ENCODE measurements around the gene NEK7.

DNA sequence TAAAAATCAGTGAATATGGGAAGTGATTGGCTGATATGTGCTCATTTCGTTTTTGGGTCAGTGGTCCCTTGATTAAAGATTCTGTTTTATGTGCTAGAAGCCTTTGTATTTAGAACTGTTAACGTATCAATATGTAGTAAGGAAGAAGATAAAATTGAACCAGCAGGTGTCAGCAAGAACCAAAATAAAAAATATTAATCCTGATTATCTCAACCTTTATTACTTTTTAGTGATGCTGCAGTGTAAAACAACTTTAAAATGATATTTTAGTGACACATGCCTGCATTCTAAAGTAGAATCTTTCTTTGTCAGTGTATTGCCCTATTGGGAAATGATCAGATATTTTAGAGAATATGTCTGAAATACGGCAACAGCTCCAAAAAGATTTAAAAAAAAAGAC, 49.5 kb downstream of the NEK7 start:
- TF ChIP-seq, protein P1, sequence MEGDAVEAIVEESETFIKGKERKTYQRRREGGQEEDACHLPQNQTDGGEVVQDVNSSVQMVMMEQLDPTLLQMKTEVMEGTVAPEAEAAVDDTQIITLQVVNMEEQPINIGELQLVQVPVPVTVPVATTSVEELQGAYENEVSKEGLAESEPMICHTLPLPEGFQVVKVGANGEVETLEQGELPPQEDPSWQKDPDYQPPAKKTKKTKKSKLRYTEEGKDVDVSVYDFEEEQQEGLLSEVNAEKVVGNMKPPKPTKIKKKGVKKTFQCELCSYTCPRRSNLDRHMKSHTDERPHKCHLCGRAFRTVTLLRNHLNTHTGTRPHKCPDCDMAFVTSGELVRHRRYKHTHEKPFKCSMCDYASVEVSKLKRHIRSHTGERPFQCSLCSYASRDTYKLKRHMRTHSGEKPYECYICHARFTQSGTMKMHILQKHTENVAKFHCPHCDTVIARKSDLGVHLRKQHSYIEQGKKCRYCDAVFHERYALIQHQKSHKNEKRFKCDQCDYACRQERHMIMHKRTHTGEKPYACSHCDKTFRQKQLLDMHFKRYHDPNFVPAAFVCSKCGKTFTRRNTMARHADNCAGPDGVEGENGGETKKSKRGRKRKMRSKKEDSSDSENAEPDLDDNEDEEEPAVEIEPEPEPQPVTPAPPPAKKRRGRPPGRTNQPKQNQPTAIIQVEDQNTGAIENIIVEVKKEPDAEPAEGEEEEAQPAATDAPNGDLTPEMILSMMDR (conservative IDR thresholded peaks at IDR 0.05; ENCODE audit: low read length): peak; percentile 35; the same call in 1 of the 2 replicates
- no peak for TF ChIP-seq EZH2phosphoT487 (IDR thresholded peaks at IDR 0.05; ENCODE audit: borderline replicate concordance, low read depth, low read length)

Measured in OCI-LY7 (cell line).